ENCODE results near the gene CANX.
"Not testable (repeated sequence)": the region's sequence is repeated elsewhere in the genome, so short reads cannot be mapped to it uniquely, and the experiment has no call there.

Gene CANX

GRCh38 chr5:179679014-179679674, 19.6 kb upstream of the CANX start:
- H3K4me2 ChIP-seq (ENCODE audit: low read depth, low read length, poor library complexity, severe bottlenecking): peak overlapping the region; percentile 90
- H3K36me3 ChIP-seq (ENCODE audit: insufficient read depth, low read length): no peaks in the 10 kb centered on the region
- peak overlapping the region; percentile 70; the same call in 1 of the 2 replicates for H2AFZ ChIP-seq (ENCODE audit: low read length)
- H3K9me3 ChIP-seq (ENCODE audit: insufficient read depth, low read depth, low read length): no peaks in the 10 kb centered on the region
- peak overlapping the region; percentile 90 for H3K9ac ChIP-seq (ENCODE audit: low read depth, low read length, poor library complexity, severe bottlenecking)
- H3K4me3 ChIP-seq (ENCODE audit: low read length, poor library complexity, severe bottlenecking): peak overlapping the region; percentile 95
- H3K4me1 ChIP-seq (ENCODE audit: insufficient read depth, low read length, poor library complexity, severe bottlenecking): no peaks in the 10 kb centered on the region
- TF ChIP-seq CTCF (conservative IDR thresholded peaks at IDR 0.05; ENCODE audit: low read length) (no peak), EZH2phosphoT487 (IDR thresholded peaks at IDR 0.05; ENCODE audit: borderline replicate concordance) (no peak)
- peaks cover 19% of the 10 kb centered on the region; the same call in 1 of the 2 replicates for H3K79me2 ChIP-seq (ENCODE audit: insufficient read depth, low read length)
- H3F3A ChIP-seq (ENCODE audit: low read depth): no peaks in the 10 kb centered on the region
- H3K9me2 ChIP-seq (replicated peaks; ENCODE audit: low read depth, low read length): no peaks in the 10 kb centered on the region
- no peaks in the 10 kb centered on the region for H3K27me3 ChIP-seq (ENCODE audit: insufficient read depth, low read length, poor library complexity, severe bottlenecking)
- no peaks in the 10 kb centered on the region for H4K20me1 ChIP-seq (ENCODE audit: insufficient read depth, low read length, poor library complexity, severe bottlenecking)

GRCh38 chr5:179680014-179680779, 18.6 kb upstream of the CANX start:
- Histone ChIP-seq H3K36me3 (ENCODE audit: insufficient read depth, low read length) (no peaks in the 10 kb centered on the region), H3K9me2 (replicated peaks; ENCODE audit: low read depth, low read length) (no peaks in the 10 kb centered on the region), H4K20me1 (ENCODE audit: insufficient read depth, low read length, poor library complexity, severe bottlenecking) (no peaks in the 10 kb centered on the region), H2AFZ (ENCODE audit: low read length) (no peak overlapping the region), H3K27me3 (ENCODE audit: insufficient read depth, low read length, poor library complexity, severe bottlenecking) (no peaks in the 10 kb centered on the region), H3K9ac (ENCODE audit: low read depth, low read length, poor library complexity, severe bottlenecking) (no peak overlapping the region), H3K4me1 (ENCODE audit: insufficient read depth, low read length, poor library complexity, severe bottlenecking) (no peaks in the 10 kb centered on the region), H3K79me2 (ENCODE audit: insufficient read depth, low read length) (peaks cover 19% of the 10 kb centered on the region; the same call in 1 of the 2 replicates), H3K4me3 (ENCODE audit: low read length, poor library complexity, severe bottlenecking) (no peak overlapping the region), H3K9me3 (ENCODE audit: insufficient read depth, low read depth, low read length) (no peaks in the 10 kb centered on the region), H3K4me2 (ENCODE audit: low read depth, low read length, poor library complexity, severe bottlenecking) (no peak overlapping the region), H3F3A (ENCODE audit: low read depth) (no peaks in the 10 kb centered on the region)
- TF ChIP-seq CTCF (conservative IDR thresholded peaks at IDR 0.05; ENCODE audit: low read length) (no peak), EZH2phosphoT487 (IDR thresholded peaks at IDR 0.05; ENCODE audit: borderline replicate concordance) (no peak)

GRCh38 chr5:179680780-179681401, 17.9 kb upstream of the CANX start, which contains the start of gene CBY3:
Gene CBY3 (minus strand): TSS chr5:179681034. CDS start chr5:179680918, 116 bp downstream.
- H3K36me3 ChIP-seq (ENCODE audit: insufficient read depth, low read length): no peaks in the 10 kb centered on the region
- no peaks in the 10 kb centered on the region for H3K27me3 ChIP-seq (ENCODE audit: insufficient read depth, low read length, poor library complexity, severe bottlenecking)
- no peak within 1 kb of the TSS for H2AFZ ChIP-seq (ENCODE audit: low read length)
- H3K79me2 ChIP-seq (ENCODE audit: insufficient read depth, low read length): peaks cover 19% of the 10 kb centered on the region; the same call in 1 of the 2 replicates
- no peak within 1 kb of the TSS for H3K4me2 ChIP-seq (ENCODE audit: low read depth, low read length, poor library complexity, severe bottlenecking)
- no peaks in the 10 kb centered on the region for H3K4me1 ChIP-seq (ENCODE audit: insufficient read depth, low read length, poor library complexity, severe bottlenecking)
- no peaks in the 10 kb centered on the region for H4K20me1 ChIP-seq (ENCODE audit: insufficient read depth, low read length, poor library complexity, severe bottlenecking)
- no peaks in the 10 kb centered on the region for H3K9me3 ChIP-seq (ENCODE audit: insufficient read depth, low read depth, low read length)
- H3F3A ChIP-seq (ENCODE audit: low read depth): no peaks in the 10 kb centered on the region
- H3K4me3 ChIP-seq (ENCODE audit: low read length, poor library complexity, severe bottlenecking): no peak within 1 kb of the TSS
- TF ChIP-seq EZH2phosphoT487 (IDR thresholded peaks at IDR 0.05; ENCODE audit: borderline replicate concordance) (no peak), CTCF (conservative IDR thresholded peaks at IDR 0.05; ENCODE audit: low read length) (no peak)
- H3K9ac ChIP-seq (ENCODE audit: low read depth, low read length, poor library complexity, severe bottlenecking): no peak within 1 kb of the TSS
- H3K9me2 ChIP-seq (replicated peaks; ENCODE audit: low read depth, low read length): no peaks in the 10 kb centered on the region

- not testable (repeated sequence) for H4K20me1 ChIP-seq (ENCODE audit: insufficient read depth, low read length, poor library complexity, severe bottlenecking); H3K4me1 ChIP-seq (ENCODE audit: insufficient read depth, low read length, poor library complexity, severe bottlenecking); H3K9me3 ChIP-seq (ENCODE audit: insufficient read depth, low read depth, low read length); H3K4me2 ChIP-seq (ENCODE audit: low read depth, low read length, poor library complexity, severe bottlenecking); H3F3A ChIP-seq (ENCODE audit: low read depth); H3K79me2 ChIP-seq (ENCODE audit: insufficient read depth, low read length); H3K27me3 ChIP-seq (ENCODE audit: insufficient read depth, low read length, poor library complexity, severe bottlenecking); H3K9ac ChIP-seq (ENCODE audit: low read depth, low read length, poor library complexity, severe bottlenecking); H3K4me3 ChIP-seq (ENCODE audit: low read length, poor library complexity, severe bottlenecking); H3K36me3 ChIP-seq (ENCODE audit: insufficient read depth, low read length); H3K9me2 ChIP-seq (replicated peaks; ENCODE audit: low read depth, low read length); H2AFZ ChIP-seq (ENCODE audit: low read length)
Measured at GRCh38 chr5:179689212-179689611, 9.6 kb upstream of the CANX start.

Data from Loucy (cell line).